Neutrophil (primary cell): ENCODE data around the gene DDI2.

Experiments used
- H3K27ac ChIP-seq: fragments of 200-600 bp; sonication (generic); 2 replicates; pipeline ENCODE4 v1.5.1; 2016; ENCODE audit warnings: mild to moderate bottlenecking, moderate library complexity
- H3K27me3 ChIP-seq: fragments of 200-600 bp; sonication (generic); 2 replicates; pipeline ENCODE4 v1.6.0; 2016; ENCODE audit warnings: mild to moderate bottlenecking
- H3K36me3 ChIP-seq: fragments of 200-600 bp; sonication (generic); 2 replicates; pipeline ENCODE4 v1.5.1; 2017
- H3K4me1 ChIP-seq, 2 experiments: fragments of 200-600 bp in 1 of 2; sonication (generic) in 1 of 2; 1 replicate in 1 of 2; 2 replicates in 1 of 2; pipeline versions ENCODE4 v1.5.1 to v1.6.1; 2013 to 2016; ENCODE audit warnings: low read depth in 1 of 2, low read length in 1 of 2, mild to moderate bottlenecking in 1 of 2, moderate library complexity in 1 of 2; ENCODE audit not compliant: control insufficient read depth in 1 of 2, insufficient read depth in 1 of 2
- H3K4me3 ChIP-seq, 2 experiments: fragments of 200-600 bp in 1 of 2; sonication (generic) in 1 of 2; 1 replicate in 1 of 2; 2 replicates in 1 of 2; pipeline ENCODE4 v1.5.1; 2013 to 2016; ENCODE audit warnings: low read depth in 1 of 2, low read length in 1 of 2, mild to moderate bottlenecking in 1 of 2, moderate library complexity in 1 of 2
- H3K9me3 ChIP-seq: fragments of 200-600 bp; sonication (generic); 2 replicates; pipeline ENCODE4 v1.5.1; 2016
- TF ChIP-seq, protein P1 (sequence below): fragments of 200-600 bp; sonication (generic); IDR thresholded peaks from 2 replicates; pipeline ENCODE4 v1.5.1; 2016; ENCODE audit warnings: antibody characterized with exemption

The DDI2 gene

DNA sequence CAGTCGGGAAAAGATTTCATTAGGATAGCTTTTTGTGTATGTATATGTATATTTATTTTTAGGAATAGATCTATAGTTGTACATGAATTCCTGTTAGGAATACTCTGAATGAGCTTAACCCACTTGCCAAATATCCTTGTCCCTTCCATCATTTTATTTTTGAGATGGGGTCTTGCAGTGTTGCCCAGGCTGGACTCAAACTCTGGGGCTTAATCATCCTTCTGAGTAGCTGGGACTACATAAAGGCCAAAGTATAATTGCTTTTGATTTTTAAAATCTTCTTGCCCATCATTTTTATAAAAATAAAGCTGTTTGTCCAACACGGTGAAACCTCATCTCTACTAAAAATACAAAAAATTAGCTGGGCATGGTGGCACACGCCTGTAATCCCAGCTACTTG is 46.7 kb downstream of the DDI2 start:
- no peaks in the 10 kb centered on the region for H3K9me3 ChIP-seq
- H3K4me3 ChIP-seq, result no peak overlapping the region
- no peak overlapping the region for H3K27ac ChIP-seq
- H3K36me3 ChIP-seq, result peaks cover 33% of the 10 kb centered on the region
- H3K27me3 ChIP-seq, result no peaks in the 10 kb centered on the region
- TF ChIP-seq, protein P1, sequence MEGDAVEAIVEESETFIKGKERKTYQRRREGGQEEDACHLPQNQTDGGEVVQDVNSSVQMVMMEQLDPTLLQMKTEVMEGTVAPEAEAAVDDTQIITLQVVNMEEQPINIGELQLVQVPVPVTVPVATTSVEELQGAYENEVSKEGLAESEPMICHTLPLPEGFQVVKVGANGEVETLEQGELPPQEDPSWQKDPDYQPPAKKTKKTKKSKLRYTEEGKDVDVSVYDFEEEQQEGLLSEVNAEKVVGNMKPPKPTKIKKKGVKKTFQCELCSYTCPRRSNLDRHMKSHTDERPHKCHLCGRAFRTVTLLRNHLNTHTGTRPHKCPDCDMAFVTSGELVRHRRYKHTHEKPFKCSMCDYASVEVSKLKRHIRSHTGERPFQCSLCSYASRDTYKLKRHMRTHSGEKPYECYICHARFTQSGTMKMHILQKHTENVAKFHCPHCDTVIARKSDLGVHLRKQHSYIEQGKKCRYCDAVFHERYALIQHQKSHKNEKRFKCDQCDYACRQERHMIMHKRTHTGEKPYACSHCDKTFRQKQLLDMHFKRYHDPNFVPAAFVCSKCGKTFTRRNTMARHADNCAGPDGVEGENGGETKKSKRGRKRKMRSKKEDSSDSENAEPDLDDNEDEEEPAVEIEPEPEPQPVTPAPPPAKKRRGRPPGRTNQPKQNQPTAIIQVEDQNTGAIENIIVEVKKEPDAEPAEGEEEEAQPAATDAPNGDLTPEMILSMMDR, result no peak
- H3K4me1 ChIP-seq, result no peaks in the 10 kb centered on the region

DNA sequence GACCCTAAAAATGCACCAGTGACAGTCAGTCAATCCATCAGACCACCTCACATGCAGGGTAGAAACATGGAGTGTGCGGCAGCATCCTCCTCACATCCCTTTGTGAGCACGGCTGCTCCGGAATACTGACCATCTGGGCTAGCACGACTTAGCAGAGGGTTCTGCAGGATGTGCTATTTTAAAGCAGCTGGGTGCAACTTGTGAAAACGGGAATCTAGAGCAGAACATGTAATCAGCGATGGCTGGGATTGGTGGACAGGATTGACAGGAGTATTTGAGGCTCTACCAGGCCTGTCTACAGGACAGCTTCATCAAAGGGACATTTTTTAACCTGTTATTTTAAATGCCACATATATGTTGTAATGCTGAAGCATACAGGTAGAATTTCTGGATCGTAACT is 50.1 kb downstream of the DDI2 start:
- TF ChIP-seq, protein P1, result no peak
- Histone ChIP-seq H3K4me1 (no peaks in the 10 kb centered on the region), H3K27me3 (no peaks in the 10 kb centered on the region), H3K4me3 (no peak overlapping the region), H3K36me3 (peaks cover 2% of the 10 kb centered on the region), H3K9me3 (no peaks in the 10 kb centered on the region), H3K27ac (no peak overlapping the region)

DNA sequence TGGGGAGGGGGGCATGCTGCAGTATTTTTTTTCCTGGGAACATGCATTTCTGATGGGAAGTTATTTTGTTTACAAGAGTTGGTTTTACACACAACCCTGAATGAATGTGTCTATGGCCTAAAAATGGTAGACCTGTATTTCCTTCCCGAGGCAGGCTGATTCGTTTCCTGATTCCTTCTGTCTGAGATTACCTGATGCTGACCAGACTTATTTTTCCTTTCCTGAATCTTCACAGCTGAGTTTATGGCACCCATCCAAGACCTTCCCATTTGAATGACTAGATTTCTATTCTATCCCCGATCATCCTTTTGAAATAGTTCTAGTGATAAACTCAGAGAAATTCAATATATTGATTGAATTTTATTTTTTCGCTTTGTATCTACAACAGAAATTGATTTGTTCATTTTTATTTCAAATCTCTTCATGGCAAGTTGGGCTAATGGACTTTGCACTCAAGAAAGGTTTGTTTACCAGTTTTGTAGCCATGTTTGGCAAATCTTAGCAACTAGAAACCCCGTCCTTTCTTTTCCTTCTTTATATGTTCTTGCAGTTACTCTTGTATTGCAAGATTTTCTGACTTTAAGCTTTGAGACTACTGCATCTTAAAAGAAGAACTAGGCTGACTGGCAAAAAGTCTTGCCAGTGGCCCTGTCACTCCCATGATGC is 51.0 kb downstream of the DDI2 start:
- Histone ChIP-seq H3K4me1 (no peaks in the 10 kb centered on the region), H3K27ac (no peak overlapping the region), H3K9me3 (no peaks in the 10 kb centered on the region), H3K36me3 (no peaks in the 10 kb centered on the region), H3K27me3 (no peaks in the 10 kb centered on the region), H3K4me3 (no peak overlapping the region)
- TF ChIP-seq, protein P1, result no peak

- Histone ChIP-seq H3K27ac (no peak overlapping the region), H3K9me3 (no peaks in the 10 kb centered on the region), H3K4me3 (no peak overlapping the region), H3K36me3 (no peaks in the 10 kb centered on the region), H3K4me1 (no peaks in the 10 kb centered on the region), H3K27me3 (no peaks in the 10 kb centered on the region)
- TF ChIP-seq, protein P1, result no peak
Measured at GRCh38 chr1:15669074-15669473, 51.8 kb downstream of the DDI2 start.

DNA sequence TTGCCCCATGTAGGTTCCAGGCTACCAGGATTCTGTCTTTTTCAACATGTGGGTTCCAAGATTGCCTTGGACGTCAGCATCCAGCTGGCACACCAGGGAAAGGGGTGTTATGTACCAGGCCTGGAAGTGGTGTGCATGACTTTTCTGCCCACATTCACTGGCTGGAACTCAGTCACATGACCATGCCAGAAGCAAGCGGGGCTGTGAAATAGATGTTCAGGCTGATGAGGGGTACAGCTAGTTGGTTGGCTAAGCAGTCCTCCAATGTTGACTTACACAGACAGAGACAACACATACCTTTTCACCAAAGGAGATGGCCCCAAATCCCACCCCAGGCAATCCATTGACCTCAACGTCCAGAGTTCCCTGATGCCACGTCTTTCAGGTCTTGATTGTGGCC is 52.6 kb downstream of the DDI2 start:
- Histone ChIP-seq H3K36me3 (no peaks in the 10 kb centered on the region), H3K4me1 (no peaks in the 10 kb centered on the region), H3K27me3 (no peaks in the 10 kb centered on the region), H3K9me3 (no peaks in the 10 kb centered on the region), H3K4me3 (no peak overlapping the region), H3K27ac (no peak overlapping the region)
- TF ChIP-seq, protein P1, result no peak
